Activated T-cell treated with anti-CD3 and anti-CD28 coated beads, Interleukin-2, amount 50 U/mL, for 24 hours (primary cell): ENCODE data around the gene PNPLA7.
A peak's percentile ranks its signal among the peaks of the same experiment; 100 is the strongest.
"Not testable (repeated sequence)": the region's sequence is repeated elsewhere in the genome, so short reads cannot be mapped to it uniquely, and the experiment has no call there.

Experiments used
- DNase-seq: peaks from one replicate; pipeline ENCODE4 v3.0.0-alpha.2; 2020
- H3K27ac Mint-ChIP-seq: 2 replicates; pipeline ENCODE4 v1.8.0; 2020; ENCODE audit warnings: mild to moderate bottlenecking, mixed read lengths
- H3K27me3 Mint-ChIP-seq: 2 replicates; pipeline ENCODE4 v1.8.0; 2020; ENCODE audit warnings: mixed read lengths
- H3K36me3 Mint-ChIP-seq: 2 replicates; pipeline ENCODE4 v1.8.0; 2020; ENCODE audit warnings: low read depth, mixed read lengths
- H3K4me1 Mint-ChIP-seq: 2 replicates; pipeline ENCODE4 v1.8.0; 2020; ENCODE audit warnings: low read depth, mixed read lengths
- H3K4me3 Mint-ChIP-seq: 2 replicates; pipeline ENCODE4 v1.8.0; 2020; ENCODE audit warnings: mild to moderate bottlenecking, moderate library complexity, mixed read lengths
- H3K9me3 Mint-ChIP-seq: 2 replicates; pipeline ENCODE4 v1.8.0; 2020; ENCODE audit warnings: mixed read lengths

Gene PNPLA7

DNA sequence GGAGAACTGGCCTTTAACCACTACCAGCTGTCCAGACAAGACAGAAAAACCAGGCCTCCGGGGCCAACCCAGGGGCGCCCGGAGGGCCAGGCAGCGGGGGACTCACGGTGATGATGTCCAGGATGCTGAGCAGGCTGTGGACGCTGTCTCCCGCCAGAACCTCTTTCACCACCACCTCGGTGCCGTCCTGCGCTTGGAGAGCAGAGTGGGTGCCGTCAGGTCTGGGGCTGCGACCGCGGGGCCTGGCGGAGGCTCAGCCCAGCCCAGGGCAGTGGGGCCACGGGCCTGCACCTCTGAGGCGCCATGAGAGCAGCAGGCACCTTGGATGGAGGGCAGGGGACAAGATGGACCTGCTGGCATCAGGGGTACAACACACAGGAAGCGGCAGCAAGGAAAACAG, 9.7 kb downstream of the PNPLA7 start:
- no peaks in the 10 kb centered on the region for H3K27me3 Mint-ChIP-seq
- H3K4me1 Mint-ChIP-seq, result peaks cover 22% of the 10 kb centered on the region
- H3K36me3 Mint-ChIP-seq, result peaks cover 10% of the 10 kb centered on the region
- no peak overlapping the region for H3K4me3 Mint-ChIP-seq
- H3K9me3 Mint-ChIP-seq, result peaks cover 8% of the 10 kb centered on the region
- no peak overlapping the region for H3K27ac Mint-ChIP-seq
- no peak for DNase-seq

DNA sequence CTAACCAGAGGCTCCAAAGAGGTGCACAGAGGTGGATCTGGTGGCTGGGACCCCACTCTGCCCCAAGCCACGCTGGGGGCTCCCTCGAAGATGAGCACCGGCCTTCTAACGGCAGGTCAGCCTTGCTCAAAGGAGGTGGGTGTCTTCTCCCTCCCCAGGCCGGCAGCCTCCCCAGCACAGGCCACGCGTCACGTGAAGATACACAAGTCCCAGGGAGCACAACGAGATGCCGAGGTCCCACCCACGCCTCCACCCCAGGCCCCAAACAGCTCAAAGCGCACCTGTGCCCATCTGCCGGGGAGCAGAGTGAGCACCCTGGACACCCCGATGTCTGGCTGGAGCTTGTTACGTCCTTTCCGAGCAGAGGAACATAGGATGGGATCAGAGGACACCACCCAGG, 12.1 kb downstream of the PNPLA7 start:
- Mint-ChIP-seq H3K4me3 (no peak overlapping the region), H3K27ac (no peak overlapping the region), H3K9me3 (peaks cover 8% of the 10 kb centered on the region), H3K36me3 (peaks cover 12% of the 10 kb centered on the region), H3K4me1 (peaks cover 26% of the 10 kb centered on the region), H3K27me3 (no peaks in the 10 kb centered on the region)
- DNase-seq, result no peak

DNA sequence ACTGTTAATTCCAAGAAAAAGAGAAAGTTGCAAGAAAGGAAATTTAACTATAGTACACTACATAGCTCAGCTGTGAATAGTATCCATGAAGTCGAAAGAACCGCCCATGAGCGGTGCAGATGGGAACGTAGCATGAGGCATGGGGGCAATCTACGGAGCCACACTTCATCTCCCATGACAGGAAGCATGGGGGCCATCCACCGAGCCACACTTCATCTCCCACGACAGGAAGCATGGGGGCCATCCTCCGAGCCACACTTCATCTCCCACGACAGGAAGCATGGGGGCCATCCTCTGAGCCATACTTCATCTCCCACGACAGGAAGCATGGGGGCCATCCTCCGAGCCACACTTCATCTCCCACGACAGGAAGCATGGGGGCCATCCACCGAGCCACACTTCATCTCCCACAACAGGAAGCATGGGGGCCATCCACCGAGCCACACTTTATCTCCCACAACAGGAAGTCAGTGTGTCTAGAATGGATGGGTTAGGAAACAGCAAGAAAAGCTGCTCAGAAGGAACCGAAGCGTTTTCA, 13.5 kb downstream of the PNPLA7 start:
- not testable (repeated sequence) for H3K27me3 Mint-ChIP-seq, H3K4me3 Mint-ChIP-seq, H3K36me3 Mint-ChIP-seq, H3K9me3 Mint-ChIP-seq
- H3K4me1 Mint-ChIP-seq, result peaks cover 26% of the 10 kb centered on the region
- DNase-seq, result peak; percentile 52
- H3K27ac Mint-ChIP-seq, result peak overlapping the region; percentile 81

DNA sequence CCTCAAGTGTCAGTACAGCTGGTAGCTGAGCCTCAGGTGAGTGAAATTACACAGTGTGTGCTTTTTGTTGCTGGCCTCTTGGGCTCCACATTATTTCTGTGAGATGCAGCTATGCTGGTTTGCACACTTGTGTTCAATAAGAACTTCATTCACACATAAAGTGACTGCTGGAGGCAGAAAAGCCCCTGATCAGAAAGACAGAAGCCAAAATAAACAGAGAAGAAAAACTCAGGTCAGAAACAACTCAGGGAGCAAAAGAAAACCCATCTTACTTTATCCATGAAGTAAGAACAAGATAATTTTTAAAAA, 15.1 kb downstream of the PNPLA7 start:
- Mint-ChIP-seq H3K27ac (peak overlapping the region; percentile 54), H3K9me3 (peaks cover 8% of the 10 kb centered on the region), H3K27me3 (no peaks in the 10 kb centered on the region), H3K36me3 (peaks cover 9% of the 10 kb centered on the region), H3K4me1 (peaks cover 26% of the 10 kb centered on the region), H3K4me3 (no peak overlapping the region)
- no peak for DNase-seq

- Mint-ChIP-seq H3K27ac (peak overlapping the region; percentile 54), H3K9me3 (peaks cover 8% of the 10 kb centered on the region), H3K27me3 (no peaks in the 10 kb centered on the region), H3K4me3 (no peak overlapping the region), H3K36me3 (peaks cover 9% of the 10 kb centered on the region), H3K4me1 (peaks cover 26% of the 10 kb centered on the region)
- DNase-seq, result peak; percentile 60
Measured at GRCh38 chr9:137534256-137535119, 15.7 kb downstream of the PNPLA7 start.

DNA sequence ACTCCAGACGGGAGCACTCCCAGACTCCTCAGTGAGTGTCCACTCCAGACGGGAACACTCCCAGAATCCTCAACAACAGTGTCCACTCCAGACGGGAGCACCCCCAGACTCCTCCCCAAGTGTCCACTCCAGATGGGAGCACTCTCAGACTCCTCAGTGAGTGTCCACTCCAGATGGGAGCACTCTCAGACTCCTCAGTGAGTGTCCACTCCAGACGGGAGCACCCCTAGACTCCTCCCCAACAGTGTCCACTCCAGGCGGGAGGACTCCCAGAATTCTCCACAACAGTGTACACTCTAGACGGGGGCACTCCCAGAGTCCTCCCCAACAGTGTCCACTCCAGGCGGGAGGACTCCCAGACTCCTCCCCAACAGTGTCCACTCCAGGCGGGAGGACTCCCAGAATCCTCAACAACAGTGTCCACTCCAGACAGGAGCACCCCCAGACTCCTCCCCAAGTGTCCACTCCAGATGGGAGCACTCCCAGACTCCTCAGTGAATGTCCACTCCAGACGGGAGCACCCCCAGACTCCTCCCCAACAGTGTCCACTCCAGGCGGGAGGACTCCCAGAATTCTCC, 17.2 kb downstream of the PNPLA7 start:
- peaks cover 30% of the 10 kb centered on the region for H3K4me1 Mint-ChIP-seq
- not testable (repeated sequence) for H3K9me3 Mint-ChIP-seq, H3K4me3 Mint-ChIP-seq, H3K36me3 Mint-ChIP-seq, DNase-seq, H3K27me3 Mint-ChIP-seq, H3K27ac Mint-ChIP-seq

- Mint-ChIP-seq H3K36me3 (peaks cover 5% of the 10 kb centered on the region), H3K4me3 (no peak overlapping the region), H3K4me1 (peaks cover 15% of the 10 kb centered on the region), H3K27ac (no peak overlapping the region), H3K9me3 (peaks cover 3% of the 10 kb centered on the region), H3K27me3 (no peaks in the 10 kb centered on the region)
- no peak for DNase-seq
Measured at GRCh38 chr9:137531099-137531765, 19.0 kb downstream of the PNPLA7 start.

GRCh38 chr9:137530331-137530730, 19.9 kb downstream of the PNPLA7 start:
- no peak overlapping the region for H3K27ac Mint-ChIP-seq
- no peaks in the 10 kb centered on the region for H3K27me3 Mint-ChIP-seq
- H3K36me3 Mint-ChIP-seq, result peaks cover 3% of the 10 kb centered on the region
- no peak overlapping the region for H3K4me3 Mint-ChIP-seq
- no peak for DNase-seq
- no peaks in the 10 kb centered on the region for H3K9me3 Mint-ChIP-seq
- peaks cover 13% of the 10 kb centered on the region for H3K4me1 Mint-ChIP-seq

- no peaks in the 10 kb centered on the region for H3K27me3 Mint-ChIP-seq
- no peaks in the 10 kb centered on the region for H3K36me3 Mint-ChIP-seq
- peaks cover 6% of the 10 kb centered on the region for H3K4me1 Mint-ChIP-seq
- H3K4me3 Mint-ChIP-seq, result no peak overlapping the region
- no peak overlapping the region for H3K27ac Mint-ChIP-seq
- DNase-seq, result no peak
- H3K9me3 Mint-ChIP-seq, result no peaks in the 10 kb centered on the region
Measured at GRCh38 chr9:137524981-137525317, 25.3 kb downstream of the PNPLA7 start.

DNA sequence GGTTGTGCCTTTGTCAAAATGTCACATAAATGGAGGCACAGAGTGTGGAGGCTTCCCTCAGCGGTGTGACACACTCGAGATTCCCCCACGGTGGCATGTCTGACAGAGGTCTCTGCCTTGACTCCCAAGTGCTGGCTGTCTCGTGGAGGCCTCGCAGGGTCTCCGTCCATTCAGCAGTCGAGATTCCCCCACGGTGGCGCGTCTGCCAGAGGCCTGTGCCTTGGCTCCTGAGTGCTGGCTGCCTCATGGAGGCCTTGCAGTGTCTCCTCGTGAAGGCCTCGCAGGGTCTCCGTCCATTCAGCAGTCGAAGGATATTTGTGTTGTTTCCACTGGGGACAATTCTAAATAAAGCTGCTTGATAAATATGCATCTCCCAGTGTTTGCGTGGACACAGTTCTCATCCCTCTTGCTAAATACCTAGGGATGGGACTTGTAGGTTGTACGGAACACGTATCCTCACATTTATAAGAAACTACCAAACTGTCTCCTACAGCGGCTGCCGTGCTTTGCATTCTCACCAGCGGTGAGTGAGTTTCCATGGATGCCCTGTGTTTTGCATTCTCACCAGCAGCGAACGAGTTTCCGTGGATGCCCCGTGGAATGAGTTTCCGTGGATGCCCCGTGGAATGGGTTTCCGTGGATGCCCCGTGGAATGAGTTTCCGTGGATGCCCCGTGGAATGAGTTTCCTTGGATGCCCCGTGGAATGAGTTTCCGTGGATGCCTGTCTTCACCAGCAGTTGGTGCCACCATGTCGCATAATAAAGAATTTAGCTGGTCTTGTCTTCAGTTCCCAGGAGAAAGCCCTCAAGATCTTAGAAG, 25.8 kb downstream of the PNPLA7 start:
- H3K27me3 Mint-ChIP-seq, result no peaks in the 10 kb centered on the region
- peaks cover 5% of the 10 kb centered on the region for H3K4me1 Mint-ChIP-seq
- no peak overlapping the region for H3K27ac Mint-ChIP-seq
- no peaks in the 10 kb centered on the region for H3K36me3 Mint-ChIP-seq
- no peak for DNase-seq
- no peaks in the 10 kb centered on the region for H3K9me3 Mint-ChIP-seq
- H3K4me3 Mint-ChIP-seq, result no peak overlapping the region

- no peak overlapping the region for H3K27ac Mint-ChIP-seq
- H3K4me1 Mint-ChIP-seq, result peaks cover 3% of the 10 kb centered on the region
- H3K36me3 Mint-ChIP-seq, result no peaks in the 10 kb centered on the region
- DNase-seq, result no peak
- no peaks in the 10 kb centered on the region for H3K27me3 Mint-ChIP-seq
- no peaks in the 10 kb centered on the region for H3K9me3 Mint-ChIP-seq
- no peak overlapping the region for H3K4me3 Mint-ChIP-seq
Measured at GRCh38 chr9:137522746-137523455, 27.3 kb downstream of the PNPLA7 start.

- Mint-ChIP-seq H3K36me3 (no peaks in the 10 kb centered on the region), H3K4me1 (peaks cover 3% of the 10 kb centered on the region), H3K4me3 (no peak overlapping the region), H3K27ac (no peak overlapping the region), H3K9me3 (no peaks in the 10 kb centered on the region), H3K27me3 (no peaks in the 10 kb centered on the region)
- no peak for DNase-seq
Measured at GRCh38 chr9:137521405-137521985, 28.7 kb downstream of the PNPLA7 start.

GRCh38 chr9:137520614-137521404, 29.4 kb downstream of the PNPLA7 start:
- H3K4me1 Mint-ChIP-seq, result peaks cover 3% of the 10 kb centered on the region
- H3K4me3 Mint-ChIP-seq, result no peak overlapping the region
- H3K27ac Mint-ChIP-seq, result no peak overlapping the region
- no peaks in the 10 kb centered on the region for H3K9me3 Mint-ChIP-seq
- no peaks in the 10 kb centered on the region for H3K36me3 Mint-ChIP-seq
- no peaks in the 10 kb centered on the region for H3K27me3 Mint-ChIP-seq
- DNase-seq, result no peak
